ENCODE data around the gene MYOZ1. TPM values are rescaled to one million over a fixed set of nuclear protein-coding genes. Genes with fewer than 3 reads are reported as not detected.

The MYOZ1 gene
- total RNA-seq, 1 donor from 2014 or later: 5.2 TPM

DNA sequence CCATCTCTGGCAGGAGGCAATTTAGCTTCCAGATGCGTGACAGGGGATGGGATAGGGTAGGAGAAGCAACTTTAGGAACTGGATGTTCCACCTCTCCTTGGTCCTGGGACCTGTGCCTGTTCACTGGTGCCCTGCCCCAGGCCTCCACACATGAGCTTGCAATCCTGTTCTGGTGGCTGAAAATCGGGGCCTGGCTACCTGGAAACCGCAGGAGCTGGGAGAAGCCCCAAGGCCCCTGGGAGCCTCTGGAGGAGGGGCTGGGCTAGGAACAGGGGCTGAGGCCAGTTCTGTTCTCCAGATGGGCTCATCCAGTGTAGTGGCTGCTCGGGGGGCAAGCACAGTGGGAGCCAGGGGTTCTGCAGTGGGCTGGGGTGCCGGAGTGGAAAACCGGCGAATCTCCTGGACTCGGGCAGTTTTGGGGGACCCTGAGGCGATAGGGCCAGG lies 5.3 kb upstream of the MYOZ1 start:
- TF ChIP-seq CTCF (IDR thresholded peaks at IDR 0.05): no peak
- Mint-ChIP-seq H3K36me3 (ENCODE audit: low read depth) (no peaks in the 10 kb centered on the region), H3K27me3 (ENCODE audit: low read depth) (no peaks in the 10 kb centered on the region), H3K9me3 (ENCODE audit: low read depth) (no peaks in the 10 kb centered on the region), H3K4me3 (ENCODE audit: unreplicated experiment) (no peak overlapping the region), H3K27ac (ENCODE audit: unreplicated experiment) (no peak overlapping the region), H3K4me1 (ENCODE audit: low read depth) (peaks cover 35% of the 10 kb centered on the region)
- no peak for DNase-seq (ENCODE audit: low spot score)

DNA sequence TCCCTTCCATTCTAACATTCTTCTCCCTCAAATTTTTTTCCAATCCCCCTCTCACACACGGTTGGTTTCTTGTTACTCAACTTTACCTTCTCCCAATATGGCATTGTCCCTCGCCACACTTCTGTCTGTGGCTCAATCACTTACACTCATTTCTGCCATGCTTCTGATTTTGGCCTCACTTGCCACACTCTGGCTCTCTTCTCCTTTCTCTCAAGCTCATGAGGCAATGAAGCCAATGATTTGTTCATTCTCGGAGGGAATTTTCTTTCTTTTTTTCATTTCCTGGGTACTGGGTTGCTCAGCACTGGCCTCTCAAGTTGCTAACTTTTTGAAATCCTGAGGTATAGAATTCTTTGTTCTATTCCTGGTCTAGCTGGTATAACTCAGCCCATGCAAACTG lies 4.0 kb upstream of the MYOZ1 start:
- Mint-ChIP-seq H3K4me1 (ENCODE audit: low read depth) (peaks cover 36% of the 10 kb centered on the region), H3K36me3 (ENCODE audit: low read depth) (no peaks in the 10 kb centered on the region), H3K9me3 (ENCODE audit: low read depth) (no peaks in the 10 kb centered on the region), H3K27me3 (ENCODE audit: low read depth) (no peaks in the 10 kb centered on the region), H3K4me3 (ENCODE audit: unreplicated experiment) (no peak overlapping the region), H3K27ac (ENCODE audit: unreplicated experiment) (no peak overlapping the region)
- no peak for TF ChIP-seq CTCF (IDR thresholded peaks at IDR 0.05)
- DNase-seq (ENCODE audit: low spot score): no peak

- Mint-ChIP-seq H3K36me3 (ENCODE audit: low read depth) (no peaks in the 10 kb centered on the region), H3K27ac (ENCODE audit: unreplicated experiment) (no peak overlapping the region), H3K9me3 (ENCODE audit: low read depth) (no peaks in the 10 kb centered on the region), H3K4me3 (ENCODE audit: unreplicated experiment) (no peak overlapping the region), H3K27me3 (ENCODE audit: low read depth) (no peaks in the 10 kb centered on the region), H3K4me1 (ENCODE audit: low read depth) (peaks cover 34% of the 10 kb centered on the region)
- no peak for DNase-seq (ENCODE audit: low spot score)
- TF ChIP-seq CTCF (IDR thresholded peaks at IDR 0.05): no peak
Measured at GRCh38 chr10:73644767-73645166, 3.5 kb upstream of the MYOZ1 start.

DNA sequence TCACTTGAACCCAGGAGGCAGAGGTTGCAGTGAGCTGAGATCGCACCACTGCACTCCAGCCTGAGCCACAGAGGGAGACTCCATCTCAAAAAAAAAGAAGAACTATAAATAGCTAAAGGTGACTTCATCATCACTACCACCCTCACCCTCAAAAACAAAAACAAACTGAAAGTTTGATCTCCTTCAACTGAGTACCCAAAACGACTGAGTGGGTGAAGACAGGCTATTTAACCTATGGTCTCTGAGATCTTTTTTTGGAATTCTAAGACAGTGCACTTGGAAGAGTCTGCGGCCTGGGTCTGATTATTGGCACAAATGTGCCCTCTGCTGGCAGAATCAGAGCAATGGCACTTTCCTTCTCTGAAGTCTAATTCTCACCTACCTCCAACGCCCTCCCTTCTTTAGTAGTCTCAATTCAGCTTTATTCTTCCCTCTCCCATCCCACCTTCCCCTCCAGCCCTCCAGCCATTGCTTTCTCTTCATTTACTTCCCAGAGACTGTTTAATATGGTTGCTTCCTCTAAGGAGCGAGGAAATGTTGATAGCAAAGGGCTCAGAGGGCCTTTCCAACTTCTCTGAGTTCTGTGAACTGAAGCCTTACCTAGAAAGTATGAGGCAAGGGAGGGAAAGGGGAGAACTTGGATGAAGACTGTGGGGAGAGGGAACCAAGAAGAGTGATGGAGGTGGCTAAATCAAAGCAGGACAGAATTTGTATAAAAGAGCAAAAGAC lies 2.9 kb upstream of the MYOZ1 start:
- Mint-ChIP-seq H3K4me1 (ENCODE audit: low read depth) (peaks cover 30% of the 10 kb centered on the region), H3K4me3 (ENCODE audit: unreplicated experiment) (no peak overlapping the region), H3K27ac (ENCODE audit: unreplicated experiment) (no peak overlapping the region), H3K27me3 (ENCODE audit: low read depth) (no peaks in the 10 kb centered on the region), H3K9me3 (ENCODE audit: low read depth) (no peaks in the 10 kb centered on the region), H3K36me3 (ENCODE audit: low read depth) (no peaks in the 10 kb centered on the region)
- peak; percentile 95 for TF ChIP-seq CTCF (IDR thresholded peaks at IDR 0.05)
- no peak for DNase-seq (ENCODE audit: low spot score)

- no peaks in the 10 kb centered on the region for H3K27me3 Mint-ChIP-seq (ENCODE audit: low read depth)
- H3K27ac Mint-ChIP-seq (ENCODE audit: unreplicated experiment): no peak overlapping the region
- TF ChIP-seq CTCF (IDR thresholded peaks at IDR 0.05): no peak
Measured at GRCh38 chr10:73643362-73643761, 2.1 kb upstream of the MYOZ1 start.

More at GRCh38 chr10:73643362-73643761, 2.1 kb upstream of the MYOZ1 start:
- no peak for DNase-seq (ENCODE audit: low spot score)
- Mint-ChIP-seq H3K4me1 (ENCODE audit: low read depth) (peaks cover 27% of the 10 kb centered on the region), H3K9me3 (ENCODE audit: low read depth) (no peaks in the 10 kb centered on the region), H3K4me3 (ENCODE audit: unreplicated experiment) (no peak overlapping the region), H3K36me3 (ENCODE audit: low read depth) (no peaks in the 10 kb centered on the region)

All from chondrocyte (in vitro differentiated cells).